GM12892 (cell line): ENCODE measurements around the gene PTK7.

Experiments
- POLR2A ChIP-seq: IDR thresholded peaks from 2 replicates; pipeline ENCODE4 v1.6.1; 2011; ENCODE audit warnings: low read depth, low read length, control low read depth
- POLR2AphosphoS5 ChIP-seq: IDR thresholded peaks from 2 replicates; pipeline ENCODE4 v1.6.1; 2011; ENCODE audit warnings: low read depth, low read length, control low read depth
- TAF1 ChIP-seq: IDR thresholded peaks from 2 replicates; pipeline ENCODE4 v1.6.1; 2011; ENCODE audit warnings: low read depth, mild to moderate bottlenecking, control low read depth, low read length, borderline replicate concordance

DNA sequence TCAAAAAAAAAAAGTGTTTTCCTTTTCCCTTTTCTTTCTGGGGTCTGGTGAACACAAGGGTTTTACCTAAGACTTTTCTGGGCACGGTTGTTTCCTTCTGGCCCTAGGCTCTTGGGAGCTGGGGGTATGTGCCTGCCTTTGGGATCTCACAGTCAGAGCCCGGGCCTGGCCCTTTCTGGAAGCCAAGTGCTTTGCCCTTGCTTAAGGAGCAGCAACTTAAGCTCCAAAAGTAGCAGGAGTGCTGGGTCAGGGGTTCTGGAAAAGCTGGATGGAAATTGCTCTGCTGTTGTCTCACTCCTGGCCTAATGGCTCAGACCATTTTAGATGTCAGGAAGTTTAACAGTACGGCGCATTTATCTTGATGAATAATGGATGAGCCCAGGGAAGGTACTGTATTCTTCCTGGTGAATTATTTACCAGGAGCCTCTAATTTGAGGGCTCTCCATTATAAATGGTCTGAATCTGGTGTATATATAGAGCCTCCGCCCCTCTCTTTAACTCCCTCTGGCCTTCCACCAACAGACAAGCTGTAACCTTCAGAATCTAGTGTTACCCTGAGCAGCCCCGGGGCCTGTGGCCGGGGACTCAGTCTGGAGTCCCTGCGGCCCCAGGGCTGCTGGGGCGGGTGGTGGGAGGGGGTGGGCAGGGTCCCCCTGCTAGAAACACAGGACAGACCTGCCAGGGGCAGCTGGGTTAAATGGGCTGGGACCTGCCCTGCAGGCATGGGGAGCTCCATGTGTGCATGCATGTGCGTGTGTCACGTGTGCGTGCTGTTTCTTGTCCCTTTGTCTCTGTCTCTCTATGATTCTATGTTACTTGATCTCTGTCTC lies 37.5 kb downstream of the PTK7 start:
- no peak for TF ChIP-seq POLR2A
- no peak for TF ChIP-seq POLR2AphosphoS5
- no peak for TF ChIP-seq TAF1
